Activated naive CD4-positive, alpha-beta T cell treated with anti-CD3 and anti-CD28 coated beads for 36 hours (primary cell): ENCODE measurements around the gene A3GALT2. TPM values are rescaled to one million over a fixed set of nuclear protein-coding genes. Genes with fewer than 3 reads are reported as not detected.

Experiments used
- CTCF ChIA-PET: fragments of 350-600 bp; sonication (Branson Sonifier 250); formaldehyde crosslinking; loops from one replicate; lab custom pipeline; 2021; ENCODE audit warnings: antibody characterized with exemption; lab: Charles Lee
- DNase-seq: peaks from one replicate; pipeline ENCODE4 v3.0.0-alpha.2; 2020
- H3K27ac Mint-ChIP-seq: one replicate; pipeline ENCODE4 v1.8.0; 2021; ENCODE audit warnings: mild to moderate bottlenecking, mixed read lengths
- H3K27me3 Mint-ChIP-seq: one replicate; pipeline ENCODE4 v1.8.0; 2021; ENCODE audit warnings: low read depth, mixed read lengths
- H3K36me3 Mint-ChIP-seq: one replicate; pipeline ENCODE4 v1.8.0; 2021; ENCODE audit warnings: low read depth, mixed read lengths
- H3K4me1 Mint-ChIP-seq: one replicate; pipeline ENCODE4 v1.8.0; 2021; ENCODE audit warnings: low read depth, mixed read lengths
- H3K4me3 Mint-ChIP-seq: one replicate; pipeline ENCODE4 v1.8.0; 2021; ENCODE audit warnings: mild to moderate bottlenecking, moderate library complexity, mixed read lengths
- H3K9me3 Mint-ChIP-seq: one replicate; pipeline ENCODE4 v1.8.0; 2021; ENCODE audit warnings: mixed read lengths
- intact Hi-C: fragments of 100-400 bp; cut with micrococcal nuclease; formaldehyde crosslinking; loops from one replicate; pipeline ENCODE4 v1.15.1; 2023
- microRNA-seq: library from miRNA; unstranded; fragments of <30 nt; microRNA quantifications from one replicate; pipeline ENCODE4 v1.2.0, GENCODE V29; 2022; ENCODE audit warnings: borderline microRNAs expressed, borderline replicate concordance
- total RNA-seq, 2 experiments: library from RNA; stranded (reverse); gene quantifications; one replicate each; pipeline ENCODE4 v1.2.3, GENCODE V29; 2021

The A3GALT2 gene
- total RNA-seq, 2 experiments from 2014 or later = not detected

GRCh38 chr1:33257772-33258712 is 62.9 kb downstream of the A3GALT2 start:
- Mint-ChIP-seq H3K27ac (peak overlapping the region; percentile 24), H3K4me1 (peaks cover 37% of the 10 kb centered on the region), H3K4me3 (peak overlapping the region; percentile 96), H3K27me3 (no peaks in the 10 kb centered on the region), H3K9me3 (no peaks in the 10 kb centered on the region), H3K36me3 (peaks cover 1% of the 10 kb centered on the region)
- CTCF ChIA-PET = no interaction called here
- intact Hi-C loops = loop anchor here (5.0 kb wide), 3 partner anchors 76 to 214 kb away; partner anchors contain the start of genes TRIM62 and ZSCAN20
- no peak for DNase-seq

GRCh38 chr1:33257207-33257771 is 63.6 kb downstream of the A3GALT2 start:
- H3K9me3 Mint-ChIP-seq = no peaks in the 10 kb centered on the region
- H3K4me1 Mint-ChIP-seq = peaks cover 35% of the 10 kb centered on the region
- no peaks in the 10 kb centered on the region for H3K27me3 Mint-ChIP-seq
- DNase-seq = no peak
- peak overlapping the region; percentile 91 for H3K27ac Mint-ChIP-seq
- H3K4me3 Mint-ChIP-seq = peak overlapping the region; percentile 96
- intact Hi-C loops = loop anchor here (5.0 kb wide), 3 partner anchors 75 to 215 kb away; partner anchors contain the start of genes TRIM62 and ZSCAN20
- H3K36me3 Mint-ChIP-seq = peaks cover 1% of the 10 kb centered on the region
- CTCF ChIA-PET = no interaction called here

Small RNA genes lying within 50 kb of the gene (microRNA-seq; reads per million reads assigned to microRNA genes)
- gene MIR3605 = 13.7 reads per million, percentile 28 among the genes with 10 or more reads in this experiment

Other genes with a start within 250 kb of the A3GALT2 start
- 1 to 10 TPM; 1.5 to 1.6 TPM for gene AZIN2, start 239.9 kb downstream of the A3GALT2 start, total RNA-seq
- gene TRIM62, start 139.1 kb downstream of the A3GALT2 start, total RNA-seq = 1 to 10 TPM; 1.5 TPM
- 1 to 10 TPM; 8.1 to 8.8 TPM for gene ZNF362, start 64.6 kb downstream of the A3GALT2 start, total RNA-seq
- 10 to 100 TPM; 15.6 to 15.9 TPM for gene PHC2, start 110.0 kb upstream of the A3GALT2 start, total RNA-seq
- 1 to 10 TPM; 2.5 to 2.6 TPM for gene ZSCAN20, start 151.5 kb upstream of the A3GALT2 start, total RNA-seq